Prostate gland (tissue), 2 donors: ENCODE data around the gene SPATC1L.

Experiments
- CTCF ChIP-seq, 4 experiments: fragments of 200-600 bp in 2 of 4; fragments of 450-650 bp in 2 of 4; sonication (generic) in 2 of 4; IDR thresholded peaks; 1 replicate in 3 of 4; 2 replicates in 1 of 4; pipeline ENCODE4 v1.5.1; 2016 to 2019; ENCODE audit warnings: antibody characterized with exemption in 4 of 4, mild to moderate bottlenecking in 2 of 4, moderate library complexity in 2 of 4
- POLR2AphosphoS5 ChIP-seq: sonication (generic); formaldehyde crosslinking; IDR thresholded peaks from one replicate; pipeline ENCODE4 v1.6.1; 2017; ENCODE audit warnings: antibody characterized with exemption

DNA sequence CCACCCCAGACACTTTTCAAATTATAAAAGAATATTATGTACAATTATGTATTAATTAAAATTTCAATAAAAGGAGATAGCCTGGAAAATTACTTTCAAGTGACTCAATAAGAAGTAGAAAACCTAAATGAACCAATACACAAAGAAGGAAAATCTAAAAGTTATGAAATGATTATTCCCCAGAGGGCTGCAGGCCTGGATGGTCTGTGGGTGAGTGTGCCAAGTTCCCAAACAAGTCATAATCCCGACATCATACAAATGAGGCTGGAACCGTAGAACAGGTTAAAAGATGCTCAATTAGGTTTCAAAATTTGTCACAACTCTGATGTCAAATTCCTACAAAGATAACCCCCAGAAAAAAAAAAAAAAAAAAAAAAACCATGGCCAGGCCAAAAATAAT, 12.7 kb downstream of the SPATC1L start:
- no peak for TF ChIP-seq POLR2AphosphoS5
- TF ChIP-seq CTCF (IDR thresholded peaks at IDR 0.05) = no peak
